Right hindlimb (tissue), 1 donor: Measurements from ENCODE around the gene GUCY1A1.

Source experiments
- DNase-seq: peaks from one replicate; pipeline ENCODE4 v3.0.0-alpha.2; 2018

Gene GUCY1A1

GRCh38 chr4:155660436-155660835, 6.2 kb upstream of the GUCY1A1 start:
- DNase-seq, result no peak

GRCh38 chr4:155665054-155665453, 1.6 kb upstream of the GUCY1A1 start:
- no peak for DNase-seq

- DNase-seq, result peak; percentile 62
Observed at GRCh38 chr4:155667222-155667567, 547 bp downstream of the GUCY1A1 start.

- DNase-seq, result peak; percentile 65
Observed at GRCh38 chr4:155667568-155668511, 1.2 kb downstream of the GUCY1A1 start.

- no peak for DNase-seq
Observed at GRCh38 chr4:155668707-155669220, 2.1 kb downstream of the GUCY1A1 start.

- no peak for DNase-seq
Observed at GRCh38 chr4:155672342-155672741, 5.7 kb downstream of the GUCY1A1 start.

- no peak for DNase-seq
Observed at GRCh38 chr4:155673453-155673979, 6.9 kb downstream of the GUCY1A1 start.

- DNase-seq, result no peak
Observed at GRCh38 chr4:155674669-155675071, 8.0 kb downstream of the GUCY1A1 start.

GRCh38 chr4:155675709-155676429, 9.2 kb downstream of the GUCY1A1 start:
- DNase-seq, result no peak

- DNase-seq, result no peak
Observed at GRCh38 chr4:155676430-155676825, 9.8 kb downstream of the GUCY1A1 start.

GRCh38 chr4:155678011-155678410, 11.4 kb downstream of the GUCY1A1 start:
- DNase-seq, result no peak

- DNase-seq, result no peak
Observed at GRCh38 chr4:155679343-155679742, 12.7 kb downstream of the GUCY1A1 start.

GRCh38 chr4:155681886-155682285, 15.2 kb downstream of the GUCY1A1 start:
- no peak for DNase-seq

GRCh38 chr4:155684423-155684822, 17.8 kb downstream of the GUCY1A1 start:
- no peak for DNase-seq

- DNase-seq, result no peak
Observed at GRCh38 chr4:155684892-155685541, 18.4 kb downstream of the GUCY1A1 start.

- no peak for DNase-seq
Observed at GRCh38 chr4:155687380-155687982, 20.8 kb downstream of the GUCY1A1 start.

- no peak for DNase-seq
Observed at GRCh38 chr4:155688211-155688610, 21.6 kb downstream of the GUCY1A1 start.

GRCh38 chr4:155688860-155689259, 22.2 kb downstream of the GUCY1A1 start:
- DNase-seq, result no peak

GRCh38 chr4:155690044-155690837, 23.6 kb downstream of the GUCY1A1 start:
- no peak for DNase-seq

- DNase-seq, result no peak
Observed at GRCh38 chr4:155692361-155692760, 25.7 kb downstream of the GUCY1A1 start.

- DNase-seq, result no peak
Observed at GRCh38 chr4:155693015-155693663, 26.5 kb downstream of the GUCY1A1 start.
